GM10847 (cell line): ENCODE measurements around the gene CDH23.

ENCODE experiments used
- POLR2A ChIP-seq: IDR thresholded peaks from 2 replicates; pipeline ENCODE4 v1.6.1; 2011; ENCODE audit not compliant: insufficient read length; ENCODE audit errors: extremely low read depth

Gene CDH23

GRCh38 chr10:71421075-71421434 lies 24.3 kb downstream of the CDH23 start:
- no peak for TF ChIP-seq POLR2A

GRCh38 chr10:71423250-71423649 lies 26.5 kb downstream of the CDH23 start:
- TF ChIP-seq POLR2A: no peak

GRCh38 chr10:71423901-71424300 lies 27.2 kb downstream of the CDH23 start:
- no peak for TF ChIP-seq POLR2A

- TF ChIP-seq POLR2A: no peak
These were observed 27.9 kb downstream of the CDH23 start for GRCh38 chr10:71424496-71425194.

GRCh38 chr10:71426058-71426605 lies 29.4 kb downstream of the CDH23 start:
- TF ChIP-seq POLR2A: no peak

GRCh38 chr10:71427246-71427645 lies 30.5 kb downstream of the CDH23 start:
- TF ChIP-seq POLR2A: no peak

GRCh38 chr10:71429304-71429703 lies 32.6 kb downstream of the CDH23 start:
- TF ChIP-seq POLR2A: no peak

- TF ChIP-seq POLR2A: no peak
These were observed 33.2 kb downstream of the CDH23 start for GRCh38 chr10:71429929-71430328.

- no peak for TF ChIP-seq POLR2A
These were observed 34.8 kb downstream of the CDH23 start for GRCh38 chr10:71431239-71432100.

GRCh38 chr10:71432101-71432905 lies 35.6 kb downstream of the CDH23 start:
- no peak for TF ChIP-seq POLR2A

GRCh38 chr10:71432956-71433767 lies 36.4 kb downstream of the CDH23 start:
- TF ChIP-seq POLR2A: no peak

- no peak for TF ChIP-seq POLR2A
These were observed 37.3 kb downstream of the CDH23 start for GRCh38 chr10:71433768-71434744.

GRCh38 chr10:71434760-71435394 lies 38.2 kb downstream of the CDH23 start:
- no peak for TF ChIP-seq POLR2A

- TF ChIP-seq POLR2A: no peak
These were observed 39.0 kb downstream of the CDH23 start for GRCh38 chr10:71435571-71436267.
